Stimulated activated CD8-positive, alpha-beta memory T cell treated with anti-CD3 and anti-CD28 coated beads, Interleukin-4, amount 100 ng/mL, for 48 hours (primary cell): ENCODE results near the gene FOXL3.
"Not testable (repeated sequence)": the region's sequence is repeated elsewhere in the genome, so short reads cannot be mapped to it uniquely, and the experiment has no call there.

ENCODE experiments used
- DNase-seq: peaks from one replicate; pipeline ENCODE4 v3.0.0-alpha.2; 2020

Gene FOXL3

DNA sequence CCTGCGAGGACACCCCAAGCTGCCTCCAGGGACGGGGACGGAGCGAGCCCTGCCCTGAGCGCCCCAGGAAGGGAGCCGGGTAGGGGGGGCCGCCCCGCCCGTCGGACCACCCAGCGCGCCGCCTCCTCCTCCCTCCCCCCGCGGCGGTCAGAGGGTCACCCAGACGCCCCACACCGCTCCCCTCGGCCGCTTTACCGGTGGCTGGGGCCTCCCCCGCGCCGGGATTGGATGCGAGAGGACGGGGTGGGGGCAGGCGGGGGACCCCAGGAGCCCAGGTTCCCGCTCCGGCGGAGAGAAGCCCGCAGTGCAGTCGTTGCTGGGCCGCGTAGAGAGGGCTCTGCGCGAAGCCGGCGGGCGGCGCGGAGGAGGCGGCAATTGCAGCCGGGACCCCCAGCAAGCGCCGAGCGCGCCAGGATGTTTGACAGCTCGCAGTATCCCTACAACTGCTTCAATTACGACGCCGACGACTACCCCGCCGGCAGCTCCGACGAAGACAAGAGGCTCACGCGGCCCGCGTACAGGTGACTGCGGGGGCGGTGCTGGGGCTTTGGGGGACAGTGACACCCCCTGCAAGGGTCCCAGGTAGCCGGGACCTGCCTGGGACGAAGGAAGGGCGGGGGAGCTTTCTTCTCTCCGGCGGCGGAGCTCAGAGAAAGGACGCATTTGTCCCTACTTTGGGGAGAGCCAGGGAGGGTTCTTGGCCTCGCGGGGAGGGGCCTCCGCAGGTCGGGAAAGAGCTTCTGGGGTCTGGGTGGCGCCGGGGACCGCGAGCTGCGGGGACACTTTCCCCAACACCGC lies at the start of gene FOXL3:
TSS of gene FOXL3 (plus strand) at position 415 of the 798 bp plus-strand sequence. CDS start at position 415, 0 bp downstream.
- no peak for DNase-seq

DNA sequence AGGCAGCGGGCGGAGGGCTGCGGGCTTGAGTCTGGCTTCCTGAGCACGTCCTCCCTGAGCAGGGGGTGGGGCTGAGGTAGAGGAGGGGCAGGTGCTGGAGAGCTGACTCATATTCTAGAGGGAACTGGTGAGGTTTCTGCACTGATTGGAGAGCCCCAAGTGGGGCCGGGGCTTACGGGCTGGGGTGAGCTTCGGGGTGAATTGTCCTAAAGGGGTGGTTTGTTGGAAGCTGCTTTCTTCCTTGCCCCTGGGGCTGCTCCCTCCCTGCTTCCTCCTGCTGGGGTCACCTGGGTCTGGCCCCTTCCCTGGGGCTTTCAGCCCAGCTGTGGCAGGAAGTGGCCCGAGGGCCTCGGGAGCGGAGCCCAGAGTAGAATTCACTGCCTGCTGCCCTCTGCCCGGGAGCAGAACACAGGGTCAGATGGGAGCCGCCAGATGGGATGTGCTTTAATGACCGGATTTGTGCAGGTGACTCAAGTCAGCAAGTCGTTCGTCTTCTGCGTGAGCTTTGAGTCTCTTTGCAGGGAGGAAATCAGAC lies 49.0 kb upstream of the FOXL3 start:
- peak; percentile 41 for DNase-seq

DNA sequence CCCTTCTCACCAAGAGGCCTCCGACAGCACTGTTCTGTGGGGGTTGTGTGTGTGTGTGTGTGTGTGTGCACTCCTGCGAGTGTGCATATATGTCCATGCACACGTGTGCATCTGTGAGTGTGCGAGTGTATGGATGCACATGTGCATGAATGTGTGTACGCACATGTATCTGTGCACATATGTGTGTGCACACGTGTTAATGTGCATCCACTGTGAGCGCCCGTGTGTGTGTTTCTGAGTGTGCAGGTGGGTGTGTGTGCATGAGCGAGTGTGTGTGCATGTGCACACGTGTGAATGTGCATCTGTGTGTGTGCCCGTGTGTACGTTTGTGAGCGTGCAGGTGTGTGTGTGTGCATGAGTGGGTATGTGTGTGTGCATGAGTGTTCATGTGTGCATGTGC lies 48.5 kb upstream of the FOXL3 start:
- DNase-seq = no peak

DNA sequence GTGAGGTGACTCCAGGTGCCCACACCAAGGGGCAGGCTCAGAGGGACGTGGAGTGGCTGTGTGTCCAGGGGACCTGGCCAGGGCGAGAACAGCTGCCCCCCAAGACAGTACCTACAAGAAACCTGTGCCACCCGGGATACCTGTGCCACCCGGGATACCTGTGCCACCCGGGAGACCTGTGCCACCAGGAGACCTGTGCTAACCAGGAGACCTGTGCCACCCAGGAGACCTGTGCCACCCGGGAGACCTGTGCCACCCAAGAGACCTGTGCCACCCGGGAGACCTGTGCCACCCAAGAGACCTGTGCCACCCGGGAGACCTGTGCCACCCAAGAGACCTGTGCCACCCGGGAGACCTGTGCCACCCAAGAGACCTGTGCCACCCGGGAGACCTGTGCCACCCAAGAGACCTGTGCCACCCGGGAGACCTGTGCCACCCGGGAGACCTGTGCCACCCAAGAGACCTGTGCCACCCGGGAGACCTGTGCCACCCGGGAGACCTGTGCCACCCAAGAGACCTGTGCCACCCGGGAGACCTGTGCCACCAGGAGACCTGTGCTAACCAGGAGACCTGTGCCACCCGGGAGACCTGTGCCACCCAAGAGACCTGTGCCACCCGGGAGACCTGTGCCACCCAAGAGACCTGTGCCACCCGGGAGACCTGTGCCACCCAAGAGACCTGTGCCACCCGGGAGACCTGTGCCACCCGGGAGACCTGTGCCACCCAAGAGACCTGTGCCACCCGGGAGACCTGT lies 47.0 kb upstream of the FOXL3 start:
- not testable (repeated sequence) for DNase-seq

DNA sequence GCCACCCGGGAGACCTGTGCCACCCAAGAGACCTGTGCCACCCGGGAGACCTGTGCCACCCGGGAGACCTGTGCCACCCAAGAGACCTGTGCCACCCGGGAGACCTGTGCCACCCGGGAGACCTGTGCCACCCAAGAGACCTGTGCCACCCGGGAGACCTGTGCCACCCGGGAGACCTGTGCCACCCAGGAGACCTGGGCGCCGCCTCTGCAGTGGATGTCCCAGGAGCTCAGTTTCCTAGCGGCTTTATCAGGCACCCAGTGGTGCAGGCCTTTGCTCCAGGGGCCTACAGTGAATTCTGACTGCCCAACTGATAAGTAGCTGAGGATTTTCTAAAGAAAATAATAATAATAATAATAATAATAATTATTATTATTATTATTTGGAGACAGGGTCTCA lies 46.4 kb upstream of the FOXL3 start:
- not testable (repeated sequence) for DNase-seq

DNA sequence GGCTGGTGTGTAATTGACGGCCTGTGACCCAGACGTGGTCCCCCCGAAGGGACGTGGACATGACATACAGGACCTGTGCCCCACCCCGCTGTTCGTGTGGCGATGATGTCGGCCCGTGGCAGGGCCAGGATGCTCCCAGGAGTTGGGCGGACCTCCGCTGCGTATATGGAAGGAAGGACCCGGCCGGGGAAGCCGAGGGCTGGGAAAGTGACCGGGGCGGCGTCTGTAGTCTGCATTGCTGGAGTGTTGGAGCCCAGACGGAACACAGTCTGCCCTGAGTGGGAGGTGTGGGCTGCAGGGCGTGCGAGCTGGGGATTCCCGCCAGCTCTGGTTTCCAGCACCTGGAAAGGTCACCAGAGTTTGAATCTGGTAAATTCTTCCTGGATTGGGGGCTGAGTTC lies 45.0 kb upstream of the FOXL3 start:
- no peak for DNase-seq

DNA sequence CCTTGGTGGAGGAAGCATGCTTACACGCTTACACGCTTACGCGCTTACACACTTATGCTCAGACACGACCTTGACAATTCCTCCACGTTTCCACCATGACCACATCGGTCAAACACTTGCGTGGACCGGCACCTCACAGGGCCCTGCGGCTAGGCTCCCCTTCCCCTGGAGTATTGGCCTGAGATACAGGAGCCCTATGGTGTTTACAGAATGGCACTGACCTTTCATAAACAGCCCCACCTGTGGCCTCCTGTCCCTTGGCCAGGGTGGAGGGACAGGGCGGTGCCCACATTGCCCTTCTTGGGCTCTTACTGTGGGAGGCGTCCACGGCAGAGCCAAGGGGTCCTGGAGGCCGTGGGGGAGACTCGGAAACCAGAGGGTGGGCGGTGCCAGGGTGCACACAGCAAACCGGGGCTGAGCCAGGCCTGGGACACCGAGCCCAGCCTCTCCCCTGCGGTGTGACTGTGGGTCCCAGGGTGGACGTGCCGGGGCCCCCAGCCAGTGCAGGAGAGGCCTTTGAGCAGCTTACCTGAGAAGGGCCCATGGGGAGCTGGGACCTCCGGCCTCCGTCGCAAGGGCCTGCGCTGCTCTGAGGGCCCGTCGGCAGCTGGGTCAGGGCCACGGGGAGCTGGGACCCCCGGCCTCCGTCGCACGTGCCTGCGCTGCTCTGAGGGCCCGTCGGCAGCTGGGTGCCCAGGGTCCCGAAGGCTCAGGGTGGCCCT lies 44.2 kb upstream of the FOXL3 start:
- DNase-seq = no peak

DNA sequence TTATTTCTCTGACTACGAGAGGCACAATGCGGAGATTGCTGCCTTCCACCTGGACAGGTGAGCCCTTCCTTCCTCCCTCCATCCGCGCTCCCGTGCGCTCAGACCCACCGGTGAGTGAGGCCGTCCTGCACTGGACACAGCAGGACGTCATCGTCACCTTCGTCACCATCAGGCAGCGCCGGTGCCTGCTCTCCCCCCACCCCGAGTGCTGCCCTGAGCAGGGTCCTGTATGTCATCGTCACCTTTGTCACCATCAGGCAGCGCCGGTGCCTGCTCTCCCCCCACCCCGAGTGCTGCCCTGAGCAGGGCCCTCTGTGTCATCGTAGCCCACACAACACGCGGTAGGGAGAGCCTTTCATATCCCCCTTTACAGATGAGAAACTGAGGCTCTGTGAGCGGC lies 43.5 kb upstream of the FOXL3 start:
- DNase-seq = no peak

DNA sequence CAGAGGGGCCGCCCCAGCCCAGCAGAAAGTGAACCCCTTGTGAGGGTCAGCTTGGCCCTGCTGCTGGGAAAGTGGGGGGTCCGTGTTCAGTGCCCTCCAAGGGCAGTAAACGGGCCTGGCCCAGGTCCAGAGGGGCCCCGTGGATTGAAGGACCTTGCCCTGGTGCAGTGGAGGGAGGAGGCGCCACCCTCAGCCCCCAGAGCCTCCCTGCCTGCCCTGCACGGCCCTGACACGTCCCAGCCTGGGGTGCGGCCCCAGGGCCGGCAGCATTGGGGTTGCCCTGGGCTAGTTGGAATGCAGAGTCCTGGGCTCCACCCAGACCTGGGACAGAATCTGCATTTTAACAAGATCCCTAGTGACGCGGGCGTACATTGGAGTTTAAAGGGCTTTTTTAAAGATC lies 42.8 kb upstream of the FOXL3 start:
- no peak for DNase-seq

DNA sequence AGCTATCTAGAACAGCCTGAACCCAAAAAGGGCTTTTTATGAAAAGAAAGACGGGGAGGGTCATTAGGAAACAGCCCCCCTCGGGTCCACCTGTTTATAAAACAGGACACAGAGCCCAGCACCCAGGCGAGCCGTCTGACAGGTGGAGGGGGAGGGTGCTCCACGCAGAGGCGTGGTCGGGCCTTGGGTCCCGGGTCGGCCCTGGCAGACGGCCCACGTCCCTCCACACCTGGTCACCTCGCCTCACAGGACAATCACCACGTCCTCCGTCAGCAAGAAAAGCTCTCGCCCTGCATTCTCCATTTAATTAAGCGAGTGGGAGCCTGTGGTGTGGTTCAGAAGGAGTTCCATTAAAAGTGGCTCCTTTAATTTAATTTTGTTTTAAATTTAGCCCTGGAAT lies 42.3 kb upstream of the FOXL3 start:
- DNase-seq = no peak

DNA sequence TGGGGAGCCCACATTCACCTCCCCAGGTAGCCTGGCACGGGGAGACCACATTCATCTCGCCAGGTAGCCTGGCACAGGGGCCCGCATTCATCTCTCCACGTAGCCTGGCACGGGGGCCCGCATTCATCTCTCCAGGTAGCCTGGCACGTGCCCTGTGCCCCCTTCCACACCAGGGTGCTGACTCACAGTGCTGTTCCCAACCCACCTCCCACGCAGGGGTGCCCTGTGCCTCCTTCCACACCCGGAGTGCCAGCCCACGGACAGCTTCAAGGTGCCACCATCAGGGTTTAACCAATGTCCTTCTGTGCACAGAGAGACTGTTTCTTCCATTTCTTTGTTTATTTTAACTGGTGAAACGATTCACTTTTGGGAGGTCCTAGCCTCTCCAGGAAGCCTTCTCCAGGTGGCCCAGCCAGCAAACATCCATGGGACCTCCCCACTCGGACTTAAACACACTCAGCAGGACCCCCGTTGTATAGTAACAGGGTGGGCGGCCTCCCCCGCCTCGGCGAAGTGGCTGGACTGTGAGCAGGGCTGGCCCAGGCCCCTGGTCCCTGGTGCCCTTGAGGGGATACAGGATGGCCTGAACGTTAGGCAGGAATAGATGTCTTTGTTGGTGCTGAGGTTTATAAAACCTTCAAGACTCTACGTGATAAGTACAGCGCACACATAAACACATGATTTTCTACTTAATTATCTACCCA lies 41.1 kb upstream of the FOXL3 start:
- DNase-seq = no peak

DNA sequence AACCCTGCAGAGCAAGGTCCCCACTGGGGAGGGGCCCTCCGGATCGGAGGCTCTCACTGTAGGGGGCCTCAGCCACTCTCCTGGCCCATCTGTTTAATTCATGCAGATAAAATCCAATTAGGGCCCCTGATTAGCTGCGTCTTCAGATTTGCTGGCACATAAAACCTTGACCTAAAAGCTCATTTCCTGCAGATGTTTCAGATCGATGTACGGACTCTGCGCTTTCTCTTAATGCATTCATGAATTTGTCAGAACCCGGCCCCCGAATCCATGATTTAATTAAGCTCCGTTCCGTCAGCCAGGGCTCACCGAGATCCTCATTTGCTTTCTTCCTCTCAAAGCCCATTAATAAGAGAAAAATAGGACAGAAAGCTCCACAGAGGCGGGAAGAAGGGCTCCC lies 40.0 kb upstream of the FOXL3 start:
- DNase-seq = no peak

DNA sequence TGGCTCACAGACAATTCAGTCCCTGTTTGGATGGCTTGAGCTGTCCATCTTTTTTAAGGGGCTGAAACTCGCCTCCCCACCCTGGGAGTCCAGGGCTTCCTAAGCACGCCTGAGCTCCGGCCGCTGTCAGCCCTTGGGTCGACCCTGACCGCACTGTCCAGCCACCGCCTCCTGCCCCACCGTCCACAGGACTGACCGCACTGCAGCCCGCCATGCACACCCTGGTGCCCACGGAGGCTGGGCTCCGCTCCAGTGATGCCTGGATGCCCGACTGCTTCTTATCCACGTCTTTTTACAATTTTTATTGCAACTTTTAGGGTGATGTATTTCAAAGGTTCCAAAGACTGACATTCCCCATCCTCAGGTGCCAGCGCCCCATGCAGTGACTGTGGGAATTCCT lies 39.4 kb upstream of the FOXL3 start:
- no peak for DNase-seq

DNA sequence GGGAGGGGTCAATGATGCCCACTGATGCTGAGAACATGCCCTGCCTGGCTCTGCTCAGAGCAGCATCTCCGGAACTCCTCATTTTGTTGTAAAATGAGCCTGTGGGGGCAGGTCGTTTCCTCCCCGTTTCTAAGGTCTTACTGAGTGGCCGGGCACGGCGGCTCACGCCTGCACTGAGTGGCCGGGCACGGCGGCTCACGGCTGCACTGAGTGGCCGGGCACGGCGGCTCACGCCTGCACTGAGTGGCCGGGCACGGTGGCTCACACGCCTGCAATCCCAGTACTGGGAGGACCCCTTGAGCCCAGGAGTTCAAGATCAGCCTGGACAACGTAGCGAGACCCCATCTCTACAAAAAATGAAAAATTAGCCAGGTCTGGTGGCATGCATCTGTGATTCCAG lies 39.0 kb upstream of the FOXL3 start:
- DNase-seq = no peak

DNA sequence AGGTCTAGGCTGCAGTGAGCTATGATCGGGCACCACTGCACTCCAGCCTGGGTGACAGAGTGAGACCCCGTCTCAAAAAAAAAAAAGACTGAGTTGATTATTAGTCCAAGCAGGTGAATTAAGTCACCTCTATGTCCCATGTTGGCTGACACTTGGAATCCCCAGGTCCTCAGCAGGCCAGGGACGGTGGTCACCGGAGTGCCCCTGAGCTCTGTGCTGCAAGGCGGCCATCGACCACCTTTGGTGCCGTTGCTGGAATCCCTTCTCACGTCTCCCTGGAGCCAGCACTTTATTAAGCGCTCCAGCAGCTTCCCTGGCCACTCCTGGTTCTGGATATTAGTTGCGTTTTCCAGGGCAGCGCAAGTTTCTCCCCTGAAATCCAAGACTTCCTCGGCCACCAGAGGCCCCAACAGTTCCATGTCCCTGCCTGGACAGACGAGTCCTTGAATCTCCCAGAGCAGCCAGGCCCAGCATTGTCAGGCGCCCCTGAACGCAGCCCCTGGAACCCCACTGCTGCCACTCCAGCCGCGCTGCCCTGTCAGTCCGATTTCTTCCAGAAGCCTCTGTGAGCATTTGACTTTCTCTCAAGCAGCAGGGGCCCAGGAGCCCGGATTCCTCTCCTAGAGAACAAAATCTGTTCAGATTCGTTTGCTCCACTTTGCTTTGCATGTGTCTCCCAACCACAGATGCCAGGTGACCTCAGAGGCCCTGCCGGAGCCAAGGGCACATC lies 38.4 kb upstream of the FOXL3 start:
- no peak for DNase-seq

DNA sequence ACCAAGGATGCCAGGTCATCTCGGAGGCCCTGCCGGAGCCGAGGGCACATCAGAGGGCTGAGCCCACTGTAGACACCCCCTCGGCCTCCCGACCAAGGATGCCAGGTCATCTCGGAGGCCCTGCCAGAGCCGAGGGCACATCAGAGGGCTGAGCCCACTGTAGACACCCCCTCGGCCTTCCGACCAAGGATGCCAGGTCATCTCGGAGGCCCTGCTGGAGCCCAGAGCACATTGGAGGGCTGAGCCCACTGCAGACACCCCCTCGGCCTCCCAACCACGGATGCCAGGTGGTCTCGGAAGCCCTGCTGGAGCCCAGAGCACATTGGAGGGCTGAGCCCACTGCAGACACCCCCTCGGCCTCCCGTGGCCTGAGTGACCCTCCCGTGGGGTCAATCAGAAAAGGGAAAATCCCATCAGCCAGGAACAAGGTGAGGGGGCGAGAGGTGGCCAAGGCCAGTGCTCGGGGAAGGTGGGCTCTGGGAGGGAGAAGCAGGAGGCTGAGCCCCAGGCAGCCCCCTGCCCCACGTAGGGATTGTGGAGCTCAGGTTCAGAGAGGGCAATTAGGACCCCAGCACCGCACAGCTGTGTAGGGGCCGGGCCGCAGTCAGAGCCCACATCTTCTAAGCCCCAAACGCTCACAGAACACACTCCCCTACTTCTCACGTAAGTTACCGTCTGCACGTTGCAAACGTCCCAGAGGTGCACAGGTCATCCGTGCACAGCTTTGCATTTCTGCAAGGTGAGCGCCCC lies 37.6 kb upstream of the FOXL3 start:
- no peak for DNase-seq

DNA sequence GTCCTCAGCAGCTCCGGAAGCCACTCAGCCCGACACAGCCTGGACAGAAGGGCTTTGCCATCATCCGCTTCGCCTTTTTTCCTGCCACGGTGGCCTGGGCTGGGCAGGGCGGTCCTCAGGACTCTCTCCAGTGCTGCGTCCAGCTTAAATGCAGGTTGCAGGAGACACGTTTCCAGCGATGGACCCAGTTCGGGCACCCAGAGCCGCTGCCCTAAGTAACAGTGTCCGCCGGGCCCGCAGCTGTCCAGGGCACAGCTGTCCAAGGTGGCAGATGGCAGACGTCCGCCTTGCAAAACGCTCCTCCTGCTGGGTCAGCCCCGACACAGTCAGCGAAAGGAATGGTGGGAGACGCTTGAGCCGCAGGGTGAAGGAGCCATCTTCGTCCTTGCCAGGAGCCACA lies 37.0 kb upstream of the FOXL3 start:
- DNase-seq = no peak

DNA sequence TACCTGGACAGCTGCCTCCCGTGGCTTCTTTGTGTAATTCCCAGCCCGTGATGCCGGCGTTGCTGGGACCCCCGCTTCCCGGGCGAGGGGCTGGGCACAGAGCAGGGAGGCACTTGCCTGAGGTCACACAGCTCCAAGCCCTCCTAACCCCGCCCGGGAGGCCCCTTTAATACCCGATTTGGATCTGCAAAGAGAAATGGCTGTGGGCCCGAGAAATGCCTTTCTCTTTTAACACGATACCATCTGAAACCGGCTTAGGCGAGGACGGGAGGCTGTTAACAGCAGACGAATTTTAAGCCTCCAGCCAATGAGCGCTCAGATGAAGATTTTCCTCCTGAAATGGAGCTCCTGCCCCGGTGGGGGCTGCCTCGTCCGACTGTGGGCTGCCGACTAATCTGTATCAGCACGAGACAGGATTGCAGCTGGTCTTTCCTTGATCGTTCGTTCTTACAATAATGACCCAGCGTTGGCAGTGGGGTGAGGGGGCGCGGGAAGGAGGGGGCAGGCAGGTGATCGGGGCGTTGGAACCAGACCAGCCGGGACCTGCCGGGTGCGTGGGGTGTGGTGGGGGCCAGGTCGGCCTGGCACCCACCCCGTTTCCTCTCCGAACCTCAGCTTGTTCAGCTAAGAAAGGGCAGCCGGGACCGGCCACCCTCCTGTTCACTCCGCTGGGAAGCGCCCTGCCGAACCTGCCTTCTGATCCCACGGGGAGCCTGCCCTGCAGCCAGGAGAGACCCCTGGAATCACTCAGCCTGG lies 36.2 kb upstream of the FOXL3 start:
- no peak for DNase-seq

DNA sequence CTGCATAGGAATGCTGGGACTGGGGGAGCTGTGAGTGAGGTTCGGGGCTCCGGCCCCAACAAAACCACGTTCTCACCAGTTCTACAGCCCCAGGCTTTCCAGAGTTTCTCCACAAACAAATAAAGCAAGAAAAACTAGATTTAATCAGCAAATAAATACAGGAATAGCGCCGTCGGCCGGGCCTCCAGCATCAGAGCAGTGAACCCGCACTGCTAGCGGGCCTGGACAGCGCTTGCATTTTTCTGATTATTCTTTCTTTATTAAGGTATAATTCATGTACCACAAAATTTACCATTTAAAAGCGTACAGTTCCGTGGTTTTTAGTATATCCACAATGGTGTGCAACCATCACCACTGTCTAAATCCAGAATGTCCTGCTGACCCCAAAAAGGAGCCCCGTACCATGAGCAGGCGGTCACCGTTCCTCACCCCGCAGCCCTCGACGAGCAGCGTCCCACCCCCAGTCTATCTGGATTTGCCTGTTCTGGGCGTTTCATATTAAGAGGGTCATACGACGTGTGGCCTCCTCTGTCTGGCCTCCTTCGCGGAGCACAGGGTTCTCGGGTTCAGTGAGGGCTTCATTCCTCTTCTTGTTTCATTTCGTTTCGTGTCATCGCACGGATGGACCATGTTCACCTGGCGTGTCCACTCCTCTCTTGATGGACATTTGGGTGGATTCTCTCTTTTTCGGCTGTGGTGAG lies 35.5 kb upstream of the FOXL3 start:
- DNase-seq = no peak

DNA sequence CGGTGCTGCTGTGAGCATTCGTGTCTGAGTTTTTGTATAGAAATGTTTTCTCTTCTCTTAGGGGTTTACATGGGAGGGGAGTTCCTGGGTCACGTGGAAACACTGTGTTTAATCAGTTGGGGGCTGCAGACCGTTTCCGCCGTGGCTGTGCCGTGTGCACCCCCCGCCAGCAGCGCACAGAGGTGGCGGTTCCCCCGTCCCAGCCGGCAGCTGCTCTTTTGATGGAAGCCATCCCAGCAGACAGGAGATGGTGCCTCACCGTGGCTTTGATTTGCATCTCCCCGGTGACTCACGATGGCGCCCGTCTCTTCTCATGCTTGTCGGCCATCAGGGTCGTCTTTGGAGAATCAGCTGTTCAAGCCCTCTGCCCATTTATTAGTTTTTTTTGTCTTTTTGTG lies 34.9 kb upstream of the FOXL3 start:
- DNase-seq = no peak
